Measurements from ENCODE around the gene AQP9. TPM values are rescaled to one million over a fixed set of nuclear protein-coding genes. Genes with fewer than 3 reads are reported as not detected.

AQP9 gene
- total RNA-seq, 1 experiment from 2014 or later = not detected

DNA sequence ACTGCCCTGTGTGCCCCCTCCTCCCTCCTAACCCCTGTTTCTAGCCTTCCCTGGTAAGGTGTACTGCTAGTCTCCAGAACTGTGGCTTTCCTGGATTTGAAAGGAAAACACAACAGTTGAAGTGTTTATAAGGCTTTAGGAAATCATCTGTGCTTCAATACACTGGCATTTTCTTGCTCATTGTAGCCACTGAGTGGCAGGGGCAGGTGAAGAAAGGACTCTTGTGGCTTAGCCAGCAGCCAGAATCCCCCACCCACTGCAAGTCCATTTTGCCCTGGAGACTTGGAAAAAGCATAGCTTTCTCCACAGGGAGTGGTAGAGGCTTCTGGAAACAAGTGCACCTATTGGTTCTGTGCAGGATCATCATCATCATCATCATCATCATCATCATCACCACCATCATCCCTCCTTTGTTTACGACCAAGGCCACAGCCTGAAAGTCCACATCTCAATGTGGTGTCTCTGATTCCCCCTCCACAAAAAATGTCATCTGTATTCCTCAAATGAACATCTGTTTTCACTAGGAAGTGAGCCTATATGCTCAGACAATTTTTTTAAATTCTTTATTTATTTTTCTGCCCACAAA lies 33.4 kb downstream of the AQP9 start:
- no peak overlapping the region for H3K27ac ChIP-seq (ENCODE audit: low read length)
- ChIA-PET POLR2A (no interaction called here), CTCF (no interaction called here)
- H3K4me3 ChIP-seq (ENCODE audit: low read depth in 2 of 2, low read length in 2 of 2) = no peak overlapping the region
- intact Hi-C loops (cut with micrococcal nuclease; ENCODE audit: unreplicated experiment) = no loop called here
- DNase-seq (ENCODE audit: low read depth, low spot score) (no peak), ATAC-seq (no peak)
- H3K36me3 ChIP-seq (ENCODE audit: control insufficient read depth, insufficient read depth, low read length) = no peaks in the 10 kb centered on the region
- TF ChIP-seq, protein P1, sequence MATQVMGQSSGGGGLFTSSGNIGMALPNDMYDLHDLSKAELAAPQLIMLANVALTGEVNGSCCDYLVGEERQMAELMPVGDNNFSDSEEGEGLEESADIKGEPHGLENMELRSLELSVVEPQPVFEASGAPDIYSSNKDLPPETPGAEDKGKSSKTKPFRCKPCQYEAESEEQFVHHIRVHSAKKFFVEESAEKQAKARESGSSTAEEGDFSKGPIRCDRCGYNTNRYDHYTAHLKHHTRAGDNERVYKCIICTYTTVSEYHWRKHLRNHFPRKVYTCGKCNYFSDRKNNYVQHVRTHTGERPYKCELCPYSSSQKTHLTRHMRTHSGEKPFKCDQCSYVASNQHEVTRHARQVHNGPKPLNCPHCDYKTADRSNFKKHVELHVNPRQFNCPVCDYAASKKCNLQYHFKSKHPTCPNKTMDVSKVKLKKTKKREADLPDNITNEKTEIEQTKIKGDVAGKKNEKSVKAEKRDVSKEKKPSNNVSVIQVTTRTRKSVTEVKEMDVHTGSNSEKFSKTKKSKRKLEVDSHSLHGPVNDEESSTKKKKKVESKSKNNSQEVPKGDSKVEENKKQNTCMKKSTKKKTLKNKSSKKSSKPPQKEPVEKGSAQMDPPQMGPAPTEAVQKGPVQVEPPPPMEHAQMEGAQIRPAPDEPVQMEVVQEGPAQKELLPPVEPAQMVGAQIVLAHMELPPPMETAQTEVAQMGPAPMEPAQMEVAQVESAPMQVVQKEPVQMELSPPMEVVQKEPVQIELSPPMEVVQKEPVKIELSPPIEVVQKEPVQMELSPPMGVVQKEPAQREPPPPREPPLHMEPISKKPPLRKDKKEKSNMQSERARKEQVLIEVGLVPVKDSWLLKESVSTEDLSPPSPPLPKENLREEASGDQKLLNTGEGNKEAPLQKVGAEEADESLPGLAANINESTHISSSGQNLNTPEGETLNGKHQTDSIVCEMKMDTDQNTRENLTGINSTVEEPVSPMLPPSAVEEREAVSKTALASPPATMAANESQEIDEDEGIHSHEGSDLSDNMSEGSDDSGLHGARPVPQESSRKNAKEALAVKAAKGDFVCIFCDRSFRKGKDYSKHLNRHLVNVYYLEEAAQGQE (IDR thresholded peaks at IDR 0.05; ENCODE audit: insufficient read depth in 1 of 2, low read depth in 2 of 2, low read length in 1 of 2) = no peak
- TF ChIP-seq CTCF (IDR thresholded peaks at IDR 0.05) = no peak
- TF ChIP-seq SIN3A (IDR thresholded peaks at IDR 0.05; ENCODE audit: borderline replicate concordance, insufficient read depth, low read depth, low read length) = no peak
- no peak for TF ChIP-seq POLR2AphosphoS5 (IDR thresholded peaks at IDR 0.05; ENCODE audit: low read depth, low read length)
- TF ChIP-seq TCF7L2 (IDR thresholded peaks at IDR 0.05; ENCODE audit: low read depth, low read length) = no peak
- H3K9me3 ChIP-seq (ENCODE audit: control insufficient read depth, insufficient read depth, low read depth, low read length) = no peaks in the 10 kb centered on the region
- in situ Hi-C loops (cut with HindIII; ENCODE audit: low pct_unique_long_range_greater_than_20kb, low sequenced_read_pairs) = no loop called here
- no TSS peak for BruUV-seq (replicated peaks)
- no peaks in the 10 kb centered on the region; the same call in 1 of the 2 replicates for H3K27me3 ChIP-seq (ENCODE audit: control insufficient read depth, insufficient read depth, low read length)
- no peaks in the 10 kb centered on the region for H3K4me1 ChIP-seq (ENCODE audit: control insufficient read depth, insufficient read depth, low read length)

DNA sequence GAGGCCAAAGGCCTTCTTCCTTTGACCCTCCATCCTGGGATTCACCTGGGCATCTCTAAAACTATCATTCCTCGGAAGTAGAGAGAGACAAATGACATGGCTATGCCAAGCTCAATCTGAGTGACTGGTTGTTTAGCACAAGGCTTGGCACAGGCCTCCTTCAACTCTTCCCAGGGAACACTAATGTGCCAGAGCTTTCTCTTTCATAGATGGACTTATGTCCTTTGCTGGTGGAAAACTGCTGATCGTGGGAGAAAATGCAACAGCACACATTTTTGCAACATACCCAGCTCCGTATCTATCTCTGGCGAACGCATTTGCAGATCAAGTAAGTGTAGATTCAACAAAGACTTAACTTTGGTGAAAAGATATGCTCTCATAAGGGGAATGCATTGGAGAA lies 36.5 kb downstream of the AQP9 start:
- ATAC-seq = no peak
- no peaks in the 10 kb centered on the region for H3K9me3 ChIP-seq (ENCODE audit: control insufficient read depth, insufficient read depth, low read depth, low read length)
- no TSS peak for BruUV-seq (replicated peaks)
- TF ChIP-seq POLR2AphosphoS5 (IDR thresholded peaks at IDR 0.05; ENCODE audit: low read depth, low read length) (no peak), SIN3A (IDR thresholded peaks at IDR 0.05; ENCODE audit: borderline replicate concordance, insufficient read depth, low read depth, low read length) (no peak), TCF7L2 (IDR thresholded peaks at IDR 0.05; ENCODE audit: low read depth, low read length) (no peak), CTCF (IDR thresholded peaks at IDR 0.05) (no peak)
- TF ChIP-seq, protein P1 (IDR thresholded peaks at IDR 0.05; ENCODE audit: insufficient read depth in 1 of 2, low read depth in 2 of 2, low read length in 1 of 2) = no peak
- no peak for DNase-seq (ENCODE audit: low read depth, low spot score)
- no peaks in the 10 kb centered on the region for H3K4me1 ChIP-seq (ENCODE audit: control insufficient read depth, insufficient read depth, low read length)
- no peaks in the 10 kb centered on the region for H3K36me3 ChIP-seq (ENCODE audit: control insufficient read depth, insufficient read depth, low read length)
- POLR2A ChIA-PET = no interaction called here
- no peak overlapping the region for H3K27ac ChIP-seq (ENCODE audit: low read length)
- CTCF ChIA-PET = no interaction called here
- peaks cover 2% of the 10 kb centered on the region; the same call in 1 of the 2 replicates for H3K27me3 ChIP-seq (ENCODE audit: control insufficient read depth, insufficient read depth, low read length)
- in situ Hi-C loops (cut with HindIII; ENCODE audit: low pct_unique_long_range_greater_than_20kb, low sequenced_read_pairs) (no loop called here), intact Hi-C loops (cut with micrococcal nuclease; ENCODE audit: unreplicated experiment) (no loop called here)
- H3K4me3 ChIP-seq (ENCODE audit: low read depth in 2 of 2, low read length in 2 of 2) = no peak overlapping the region

All from Panc1 (cell line).